Measurements from ENCODE around the gene CPNE9. TPM values are rescaled to one million over a fixed set of nuclear protein-coding genes. Genes with fewer than 3 reads are reported as not detected.

CPNE9 gene
- total and polyA plus RNA-seq, 2 of the 8 experiments (the other 6 are each of a cell fraction or from before 2014, with no cell fraction given): 4.8 to 6.0 TPM

- TF ChIP-seq CHD7 (IDR thresholded peaks at IDR 0.05; ENCODE audit: insufficient replicate concordance, low read length) (no peak), POLR2A (IDR thresholded peaks at IDR 0.05; ENCODE audit: control extremely low read depth in 1 of 2, low read depth in 2 of 2, low read length in 2 of 2) (no peak), SP2 (IDR thresholded peaks at IDR 0.05; ENCODE audit: low read length) (no peak), CREB1 (IDR thresholded peaks at IDR 0.05) (no peak), RFX5 (IDR thresholded peaks at IDR 0.05; ENCODE audit: borderline replicate concordance, low read depth, low read length) (no peak), E2F6 (IDR thresholded peaks at IDR 0.05) (no peak), TAF1 (IDR thresholded peaks at IDR 0.05; ENCODE audit: low read depth, low read length) (no peak), GABPA (IDR thresholded peaks at IDR 0.05; ENCODE audit: borderline replicate concordance, insufficient read depth, low read length) (no peak), CBX8 (IDR thresholded peaks at IDR 0.05; ENCODE audit: borderline replicate concordance, low read depth, low read length) (no peak), TBP (IDR thresholded peaks at IDR 0.05; ENCODE audit: low read depth, low read length) (no peak), NRF1 (IDR thresholded peaks at IDR 0.05; ENCODE audit: low read depth, low read length) (no peak), KDM5A (IDR thresholded peaks at IDR 0.05; ENCODE audit: low read length) (no peak)
- TF ChIP-seq, protein P1, sequence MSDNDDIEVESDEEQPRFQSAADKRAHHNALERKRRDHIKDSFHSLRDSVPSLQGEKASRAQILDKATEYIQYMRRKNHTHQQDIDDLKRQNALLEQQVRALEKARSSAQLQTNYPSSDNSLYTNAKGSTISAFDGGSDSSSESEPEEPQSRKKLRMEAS (IDR thresholded peaks at IDR 0.05): no peak
Observed at GRCh38 chr3:9701711-9702110, 1.9 kb upstream of the CPNE9 start (continued).
